Measurements from ENCODE around the gene P3H2.

DNA sequence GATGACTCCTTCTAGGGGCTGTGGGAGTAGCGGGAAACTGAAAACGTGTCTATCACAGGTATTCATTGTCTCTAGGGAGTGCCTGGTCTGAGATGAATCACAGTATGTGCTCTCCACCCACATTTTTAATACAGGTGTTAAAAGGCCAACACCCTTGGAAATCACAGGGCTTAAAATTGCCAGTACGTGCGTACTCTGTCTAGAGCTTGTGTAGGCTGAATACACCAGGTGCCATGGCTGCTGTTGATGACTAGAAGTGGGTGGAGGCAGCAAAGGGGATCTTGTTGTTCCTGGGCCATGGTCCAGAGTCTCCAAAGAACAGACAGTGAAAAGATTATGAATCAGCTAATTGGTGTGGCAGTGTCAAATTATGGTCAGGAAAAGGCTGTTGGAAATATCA, 35.1 kb upstream of the P3H2 start:
- TF ChIP-seq, protein P1, sequence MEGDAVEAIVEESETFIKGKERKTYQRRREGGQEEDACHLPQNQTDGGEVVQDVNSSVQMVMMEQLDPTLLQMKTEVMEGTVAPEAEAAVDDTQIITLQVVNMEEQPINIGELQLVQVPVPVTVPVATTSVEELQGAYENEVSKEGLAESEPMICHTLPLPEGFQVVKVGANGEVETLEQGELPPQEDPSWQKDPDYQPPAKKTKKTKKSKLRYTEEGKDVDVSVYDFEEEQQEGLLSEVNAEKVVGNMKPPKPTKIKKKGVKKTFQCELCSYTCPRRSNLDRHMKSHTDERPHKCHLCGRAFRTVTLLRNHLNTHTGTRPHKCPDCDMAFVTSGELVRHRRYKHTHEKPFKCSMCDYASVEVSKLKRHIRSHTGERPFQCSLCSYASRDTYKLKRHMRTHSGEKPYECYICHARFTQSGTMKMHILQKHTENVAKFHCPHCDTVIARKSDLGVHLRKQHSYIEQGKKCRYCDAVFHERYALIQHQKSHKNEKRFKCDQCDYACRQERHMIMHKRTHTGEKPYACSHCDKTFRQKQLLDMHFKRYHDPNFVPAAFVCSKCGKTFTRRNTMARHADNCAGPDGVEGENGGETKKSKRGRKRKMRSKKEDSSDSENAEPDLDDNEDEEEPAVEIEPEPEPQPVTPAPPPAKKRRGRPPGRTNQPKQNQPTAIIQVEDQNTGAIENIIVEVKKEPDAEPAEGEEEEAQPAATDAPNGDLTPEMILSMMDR (IDR thresholded peaks at IDR 0.05): no peak
- TF ChIP-seq POLR2A (IDR thresholded peaks at IDR 0.05): no peak
